Superior temporal gyrus (tissue), 1 donor: ENCODE results near the gene KRTAP2-3.
A peak's percentile ranks its signal among the peaks of the same experiment; 100 is the strongest.

Source experiments
- DNase-seq: peaks from one replicate; pipeline ENCODE4 v3.0.0-alpha.2; 2016; ENCODE audit errors: extremely low spot score

KRTAP2-3 gene

DNA sequence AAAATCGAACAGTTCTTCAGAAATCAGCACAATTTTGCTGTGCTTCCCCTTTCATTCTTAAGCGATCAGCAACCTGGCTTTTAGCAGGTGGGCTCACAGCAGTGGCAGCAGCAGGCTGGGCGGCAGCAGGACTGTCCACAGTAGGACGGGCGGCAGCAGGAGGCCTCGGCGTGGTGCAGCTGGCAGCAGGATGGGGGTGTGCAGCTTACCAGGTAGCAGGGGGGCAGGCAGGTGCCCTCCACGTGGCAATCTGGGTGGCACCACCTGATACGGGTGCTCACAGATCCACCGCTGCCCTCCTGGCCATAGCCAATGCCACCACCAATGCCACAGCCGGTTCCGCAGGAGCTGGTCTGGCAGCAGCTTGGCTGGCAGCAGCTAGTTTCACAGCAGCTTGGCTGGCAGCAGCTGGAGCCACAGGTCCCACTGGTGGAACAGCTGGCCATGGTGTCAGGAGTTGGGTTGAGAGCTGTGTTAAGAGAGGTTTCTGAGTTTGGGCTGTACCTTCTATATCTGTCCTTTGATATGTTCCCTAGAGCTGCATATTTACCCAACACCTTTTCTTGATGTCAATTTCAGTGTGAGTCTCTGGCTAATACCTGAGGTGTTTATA, 30.2 kb downstream of the KRTAP2-3 start, which contains the start of gene KRTAP1-4:
Gene KRTAP1-4 (minus strand): TSS at position 563 of the 613 bp plus-strand sequence. CDS start 117 bp downstream, at position 446.
- no peak for DNase-seq

- no peak for DNase-seq
Observed at GRCh38 chr17:41026715-41027471, 33.0 kb downstream of the KRTAP2-3 start, which contains the start of gene KRTAP1-5. Gene KRTAP1-5 (minus strand): TSS chr17:41027208. CDS start chr17:41027155, 53 bp downstream.

- no peak for DNase-seq
Observed at GRCh38 chr17:41024697-41025096, 35.2 kb downstream of the KRTAP2-3 start.

- no peak for DNase-seq
Observed at GRCh38 chr17:41020336-41020735, 39.6 kb downstream of the KRTAP2-3 start.

DNA sequence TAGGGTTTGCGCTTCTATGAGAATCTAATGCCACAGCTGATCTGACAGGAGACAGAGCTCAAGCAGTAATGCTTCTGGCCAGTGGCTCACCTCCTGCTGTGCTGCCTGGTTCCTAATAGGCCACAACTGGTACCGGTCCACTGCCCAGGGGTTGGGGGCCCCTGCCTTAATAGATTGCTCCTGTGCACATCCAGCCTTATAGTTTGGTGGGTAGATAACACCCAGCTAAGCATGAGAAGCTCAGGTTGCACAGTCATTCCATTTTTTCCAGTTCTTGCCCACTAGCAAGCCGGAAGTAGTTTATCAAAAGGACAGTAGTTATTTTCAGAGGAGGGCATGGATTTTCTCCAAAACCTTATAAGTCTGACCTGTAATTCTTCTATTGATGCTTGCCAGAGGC, 40.5 kb downstream of the KRTAP2-3 start:
- DNase-seq = no peak

DNA sequence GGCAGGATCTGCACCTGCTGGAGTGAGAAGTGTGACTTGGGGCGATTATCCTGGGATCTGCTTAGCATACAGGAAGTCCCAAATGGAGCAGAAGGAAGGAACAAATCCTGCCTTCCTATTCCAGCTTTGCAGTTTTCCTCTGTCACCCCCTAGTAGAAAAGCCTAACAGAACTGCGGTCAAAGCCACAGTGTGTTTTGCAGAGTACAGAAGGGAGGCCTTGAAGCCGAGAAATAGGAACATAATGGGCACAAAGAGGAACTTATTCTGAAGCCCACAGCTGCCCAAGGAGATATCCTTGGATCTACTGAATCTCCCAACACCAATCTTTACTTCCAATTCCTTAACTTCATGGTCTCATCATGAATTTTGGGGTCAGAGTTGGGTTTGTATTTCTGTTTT, 41.4 kb downstream of the KRTAP2-3 start:
- no peak for DNase-seq

- no peak for DNase-seq
Observed at GRCh38 chr17:41016578-41017215, 43.2 kb downstream of the KRTAP2-3 start.

- DNase-seq = no peak
Observed at GRCh38 chr17:41015454-41015853, 44.5 kb downstream of the KRTAP2-3 start.

- DNase-seq = no peak
Observed at GRCh38 chr17:41013606-41014005, 46.3 kb downstream of the KRTAP2-3 start.

GRCh38 chr17:41013181-41013580, 46.7 kb downstream of the KRTAP2-3 start:
- DNase-seq = no peak

DNA sequence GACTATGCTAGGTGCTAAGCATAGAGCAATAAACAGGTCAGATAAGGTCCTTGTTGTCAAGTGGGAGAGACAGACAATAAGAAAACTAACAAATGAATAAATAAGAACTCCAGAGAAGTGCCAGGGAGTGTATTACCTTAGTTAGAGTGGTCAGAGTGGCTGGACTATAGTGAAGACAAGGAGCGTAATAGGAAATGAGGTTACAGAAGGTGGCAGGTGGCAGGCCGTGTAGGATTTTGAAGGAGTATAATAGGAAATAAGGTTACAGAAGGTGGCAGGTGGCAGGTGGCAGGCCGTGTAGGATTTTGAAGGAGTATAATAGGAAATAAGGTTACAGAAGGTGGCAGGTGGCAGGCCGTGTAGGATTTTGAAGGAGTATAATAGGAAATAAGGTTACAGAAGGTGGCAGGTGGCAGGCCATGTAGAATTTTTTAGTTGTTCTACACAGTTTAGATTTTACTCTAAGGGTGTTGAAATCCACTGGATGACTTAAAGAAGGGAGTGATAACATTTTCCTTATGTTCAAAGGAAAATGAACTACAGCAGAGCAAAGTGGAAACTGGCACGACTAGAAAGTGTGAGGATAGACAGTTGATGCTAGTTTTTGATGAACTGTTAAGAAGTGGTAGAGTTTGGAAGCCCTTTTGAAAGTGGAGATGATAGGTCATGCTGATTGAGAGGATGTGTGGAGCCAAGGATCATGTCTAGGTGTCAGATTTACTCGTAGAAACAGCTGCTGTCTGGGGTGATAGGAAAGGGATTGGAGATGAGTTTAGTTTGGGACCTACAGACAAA, 47.4 kb downstream of the KRTAP2-3 start:
- no peak for DNase-seq

DNA sequence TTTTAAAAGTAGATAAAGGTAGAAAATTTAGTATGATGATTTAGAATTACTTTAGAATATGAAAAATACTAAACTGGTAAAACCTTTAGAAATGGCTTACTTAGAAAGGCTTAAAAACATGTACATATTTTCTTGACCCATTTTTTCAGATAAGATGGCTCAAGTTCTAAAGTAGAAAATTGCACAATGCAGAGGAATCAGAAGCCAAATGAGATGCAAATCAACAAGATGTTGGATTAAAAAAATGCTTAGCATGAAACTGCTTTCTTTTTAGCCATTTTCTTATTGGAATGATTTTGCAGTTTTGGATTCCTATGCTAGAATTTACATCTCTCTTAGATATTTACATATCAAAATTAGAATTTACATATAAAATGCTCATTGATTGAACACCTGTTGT, 49.5 kb downstream of the KRTAP2-3 start:
- peak; percentile 10 for DNase-seq

DNA sequence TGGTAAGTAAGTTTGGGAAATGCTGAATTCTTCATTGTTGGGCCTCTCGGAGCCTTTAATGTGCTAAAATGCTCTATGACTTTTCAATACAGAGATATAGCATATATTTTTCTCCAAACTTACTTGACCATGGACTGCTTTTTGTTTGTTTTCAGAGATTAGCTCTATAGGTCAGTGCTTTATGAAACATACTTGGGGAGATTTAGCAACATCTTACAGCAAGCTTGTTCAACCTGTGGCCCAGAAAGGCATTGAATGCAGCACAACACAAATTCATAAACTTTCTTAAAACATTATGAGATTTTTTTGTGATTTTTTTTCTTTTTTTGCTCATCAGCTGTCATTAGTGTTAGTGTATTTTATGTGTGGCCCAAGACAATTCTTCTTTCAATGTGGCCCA, 50.0 kb downstream of the KRTAP2-3 start:
- DNase-seq = no peak

GRCh38 chr17:41009301-41009760, 50.6 kb downstream of the KRTAP2-3 start:
- no peak for DNase-seq
